ENCODE measurements around the gene ALK. TPM values are rescaled to one million over a fixed set of nuclear protein-coding genes. Genes with fewer than 3 reads are reported as not detected.
A peak's percentile ranks its signal among the peaks of the same experiment; 100 is the strongest.

ALK gene
- total RNA-seq, 1 experiment from 2014 or later = 4.8 TPM

- no peak for DNase-seq (ENCODE audit: low read depth, low spot score)
- in situ Hi-C loops (cut with HindIII; ENCODE audit: low pct_unique_long_range_greater_than_20kb, low sequenced_read_pairs) = no loop called here
Measured at GRCh38 chr2:29782549-29783458, 138.6 kb downstream of the ALK start.

DNA sequence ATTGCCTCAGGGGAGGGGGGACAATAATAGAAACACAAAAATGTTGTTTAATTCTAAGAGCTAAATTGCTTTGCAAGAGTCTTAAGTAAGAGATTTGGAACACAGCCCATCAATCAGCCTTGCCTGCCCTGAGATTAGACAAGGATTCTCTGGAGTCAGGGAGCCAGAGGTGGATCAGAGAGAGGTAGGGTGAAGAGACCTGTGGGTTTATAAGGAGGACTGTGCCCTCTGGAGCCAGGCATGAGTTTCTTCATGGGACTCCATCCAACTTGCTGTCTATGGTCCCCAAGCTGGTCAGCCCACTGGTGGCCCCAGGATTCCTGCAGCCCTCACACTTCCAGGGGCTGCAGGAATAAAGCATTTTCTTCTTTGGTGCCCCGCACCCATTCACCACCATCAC, 139.3 kb downstream of the ALK start:
- in situ Hi-C loops (cut with HindIII; ENCODE audit: low pct_unique_long_range_greater_than_20kb, low sequenced_read_pairs) = no loop called here
- DNase-seq (ENCODE audit: low read depth, low spot score) = no peak

DNA sequence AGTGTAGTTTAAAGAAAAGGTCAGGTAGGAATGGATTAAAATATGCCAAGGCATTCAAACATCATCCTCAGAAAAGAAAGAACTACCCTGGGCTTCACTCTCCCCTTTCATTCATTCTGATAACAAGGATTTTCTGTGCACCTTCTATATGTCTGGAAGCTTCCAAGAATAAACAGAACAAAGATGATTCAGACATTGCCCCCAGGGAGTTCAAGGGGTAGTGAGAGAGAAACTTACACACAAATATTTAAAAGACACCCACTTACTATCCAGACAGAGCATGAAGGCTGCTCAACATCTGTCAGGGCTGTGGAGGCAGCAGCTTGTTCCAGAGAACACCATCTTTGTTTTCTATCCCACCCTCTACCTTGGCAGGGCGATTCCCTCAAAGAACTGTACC, 140.5 kb downstream of the ALK start:
- in situ Hi-C loops (cut with HindIII; ENCODE audit: low pct_unique_long_range_greater_than_20kb, low sequenced_read_pairs) = no loop called here
- DNase-seq (ENCODE audit: low read depth, low spot score) = peak; percentile 27

DNA sequence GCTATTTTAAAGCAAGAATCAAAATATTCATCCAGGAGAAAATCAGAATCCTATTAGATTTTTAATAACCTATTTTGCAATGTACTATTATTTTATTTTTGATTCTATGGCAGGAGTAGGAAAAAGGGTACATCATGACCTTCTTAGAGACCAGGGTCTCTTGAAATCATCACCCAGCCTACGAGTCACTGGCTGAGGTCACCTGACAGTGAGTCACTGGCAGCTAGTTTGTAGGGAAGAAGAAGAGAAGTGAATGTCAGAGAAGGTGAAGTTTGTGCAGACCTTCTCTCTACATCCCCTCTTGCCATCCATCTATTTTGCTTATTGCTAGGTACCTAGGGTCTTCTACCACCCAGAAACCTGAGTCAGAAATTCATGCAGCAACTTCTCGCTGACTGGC, 144.2 kb downstream of the ALK start:
- DNase-seq (ENCODE audit: low read depth, low spot score) = peak; percentile 37
- in situ Hi-C loops (cut with HindIII; ENCODE audit: low pct_unique_long_range_greater_than_20kb, low sequenced_read_pairs) = no loop called here

DNA sequence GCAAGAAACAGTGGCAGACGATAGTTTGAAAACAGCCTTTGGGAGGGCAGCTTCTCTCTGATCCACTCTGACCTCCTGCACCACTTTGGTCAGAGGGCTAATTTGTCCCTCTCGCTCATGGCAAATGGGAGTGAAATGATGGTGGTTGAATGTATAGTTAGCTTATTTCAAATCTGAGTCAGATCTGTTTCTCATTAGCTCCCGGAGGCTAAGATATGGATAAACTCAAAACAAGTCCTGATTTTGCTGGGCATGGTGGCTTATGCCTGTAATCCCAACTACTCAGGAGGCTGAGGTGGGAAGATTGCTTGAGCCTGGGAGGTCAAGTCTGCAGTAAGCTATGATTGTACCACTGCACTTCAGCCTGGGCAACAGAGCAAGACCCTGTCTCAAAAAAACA, 145.0 kb downstream of the ALK start:
- DNase-seq (ENCODE audit: low read depth, low spot score) = no peak
- in situ Hi-C loops (cut with HindIII; ENCODE audit: low pct_unique_long_range_greater_than_20kb, low sequenced_read_pairs) = no loop called here

DNA sequence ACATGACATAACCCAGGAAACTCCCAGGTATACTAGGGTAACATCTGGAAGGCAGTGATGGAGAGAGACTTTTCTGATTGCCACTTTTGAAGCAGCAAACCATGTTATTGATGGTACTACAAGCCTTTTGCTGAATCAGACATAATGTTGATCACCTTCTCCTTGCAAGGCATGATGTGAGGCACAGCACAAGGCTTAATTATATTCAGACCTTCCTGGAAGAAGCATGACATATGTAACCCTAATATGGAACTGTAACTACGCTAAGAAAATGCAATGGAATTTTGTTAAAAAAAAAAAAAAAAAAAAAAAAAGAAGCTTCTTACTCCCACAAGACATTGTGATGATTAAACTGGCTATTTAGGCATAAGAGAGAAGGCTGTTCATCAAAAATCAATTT, 145.4 kb downstream of the ALK start:
- DNase-seq (ENCODE audit: low read depth, low spot score) = no peak
- in situ Hi-C loops (cut with HindIII; ENCODE audit: low pct_unique_long_range_greater_than_20kb, low sequenced_read_pairs) = no loop called here

DNA sequence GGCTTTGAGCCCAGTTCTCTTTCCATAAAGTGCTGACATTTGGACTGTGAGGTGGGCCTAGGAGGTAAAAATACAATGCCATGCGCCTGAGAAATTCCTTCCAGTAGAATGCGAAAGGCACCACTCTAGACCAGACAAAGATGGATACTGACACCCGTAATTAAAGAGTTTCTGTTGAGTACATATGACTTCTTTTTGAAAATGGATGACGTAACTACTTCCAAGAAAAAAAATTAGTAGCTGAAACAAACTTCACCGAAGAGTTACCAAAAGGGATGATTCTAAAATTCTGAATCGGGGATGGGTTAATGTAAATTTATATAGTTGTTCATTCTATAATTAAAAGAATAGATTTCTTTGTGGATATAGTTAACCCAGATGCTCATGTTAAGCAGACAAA, 146.8 kb downstream of the ALK start:
- in situ Hi-C loops (cut with HindIII; ENCODE audit: low pct_unique_long_range_greater_than_20kb, low sequenced_read_pairs) = no loop called here
- DNase-seq (ENCODE audit: low read depth, low spot score) = no peak

DNA sequence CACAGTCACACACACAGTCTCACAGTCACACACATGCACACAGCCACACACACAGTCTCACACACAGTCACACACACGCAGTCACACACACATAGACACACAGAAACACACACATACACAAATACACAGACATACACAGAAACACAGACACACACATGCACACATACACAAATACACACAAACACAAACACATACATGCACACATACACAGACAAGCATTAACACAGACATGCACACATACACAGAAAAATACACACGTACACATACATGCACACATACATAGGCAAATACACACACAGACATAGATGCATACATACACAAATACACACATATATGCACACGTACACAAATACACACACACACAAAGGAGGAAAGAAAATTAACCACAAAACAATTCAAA, 150.5 kb downstream of the ALK start:
- in situ Hi-C loops (cut with HindIII; ENCODE audit: low pct_unique_long_range_greater_than_20kb, low sequenced_read_pairs) = no loop called here
- no peak for DNase-seq (ENCODE audit: low read depth, low spot score)

DNA sequence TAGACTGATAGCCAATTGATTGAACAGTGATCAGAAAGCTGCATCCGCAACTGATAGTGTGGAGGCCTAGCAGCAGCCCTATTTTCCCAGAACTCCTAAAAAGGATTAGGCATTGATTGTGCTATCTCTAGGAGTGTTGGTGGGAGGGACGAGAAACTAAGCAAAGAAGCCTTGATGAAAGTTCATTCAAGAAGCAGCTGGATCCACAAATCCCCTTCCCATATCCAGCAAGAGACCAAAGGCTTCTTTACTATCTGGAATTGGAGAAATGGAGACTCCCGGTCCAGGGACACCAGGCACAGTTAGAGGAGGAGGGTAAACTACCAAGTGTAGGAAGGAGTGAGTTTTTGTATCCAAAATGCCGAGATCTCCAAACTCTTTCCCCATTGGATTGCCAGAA, 151.5 kb downstream of the ALK start:
- DNase-seq (ENCODE audit: low read depth, low spot score) = no peak
- in situ Hi-C loops (cut with HindIII; ENCODE audit: low pct_unique_long_range_greater_than_20kb, low sequenced_read_pairs) = no loop called here

GRCh38 chr2:29767606-29768335, 153.6 kb downstream of the ALK start:
- no peak for DNase-seq (ENCODE audit: low read depth, low spot score)
- in situ Hi-C loops (cut with HindIII; ENCODE audit: low pct_unique_long_range_greater_than_20kb, low sequenced_read_pairs) = no loop called here

- DNase-seq (ENCODE audit: low read depth, low spot score) = no peak
- in situ Hi-C loops (cut with HindIII; ENCODE audit: low pct_unique_long_range_greater_than_20kb, low sequenced_read_pairs) = no loop called here
Measured at GRCh38 chr2:29766191-29766590, 155.2 kb downstream of the ALK start.

- in situ Hi-C loops (cut with HindIII; ENCODE audit: low pct_unique_long_range_greater_than_20kb, low sequenced_read_pairs) = no loop called here
- no peak for DNase-seq (ENCODE audit: low read depth, low spot score)
Measured at GRCh38 chr2:29765721-29766120, 155.7 kb downstream of the ALK start.

GRCh38 chr2:29763371-29763770, 158.0 kb downstream of the ALK start:
- DNase-seq (ENCODE audit: low read depth, low spot score) = no peak
- in situ Hi-C loops (cut with HindIII; ENCODE audit: low pct_unique_long_range_greater_than_20kb, low sequenced_read_pairs) = no loop called here

DNA sequence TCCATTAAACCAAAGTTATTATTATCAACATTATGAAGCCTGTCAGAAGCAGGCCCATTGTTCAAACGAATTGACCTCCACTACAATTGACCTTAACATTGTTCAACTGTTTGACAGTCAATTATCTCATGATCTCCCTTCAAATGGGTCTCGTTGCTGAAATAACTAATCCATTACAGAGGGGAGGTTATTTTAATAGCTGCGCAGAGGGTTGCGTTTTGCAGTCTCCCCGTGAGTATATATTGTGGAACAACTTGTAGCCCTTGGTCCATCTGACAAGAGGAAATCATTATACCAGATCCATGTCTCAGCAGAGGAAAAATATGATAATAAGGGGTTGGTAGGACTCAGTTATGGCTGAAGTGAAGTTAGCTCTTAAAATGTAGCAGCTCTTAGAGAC, 159.1 kb downstream of the ALK start:
- in situ Hi-C loops (cut with HindIII; ENCODE audit: low pct_unique_long_range_greater_than_20kb, low sequenced_read_pairs) = no loop called here
- DNase-seq (ENCODE audit: low read depth, low spot score) = no peak

DNA sequence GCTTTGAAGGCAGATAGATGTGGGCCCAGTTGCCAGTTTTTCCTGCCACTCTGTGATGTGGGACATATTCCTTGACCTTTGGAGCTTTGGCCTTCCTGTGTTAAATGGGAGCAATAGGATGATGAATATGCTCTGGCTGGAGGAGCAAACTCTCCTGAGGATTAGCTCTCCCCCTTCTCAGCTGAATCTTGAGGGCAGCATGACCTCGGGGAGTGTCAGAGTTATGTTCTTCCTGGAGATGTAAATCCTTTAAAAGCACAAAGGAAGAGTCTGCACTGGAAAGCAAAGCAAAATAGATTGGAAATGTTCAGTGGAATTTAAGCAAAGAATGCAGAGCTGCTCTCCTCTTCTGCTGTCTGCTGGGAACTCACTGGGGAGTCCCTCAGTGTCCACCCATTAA, 160.1 kb downstream of the ALK start:
- no peak for DNase-seq (ENCODE audit: low read depth, low spot score)
- in situ Hi-C loops (cut with HindIII; ENCODE audit: low pct_unique_long_range_greater_than_20kb, low sequenced_read_pairs) = no loop called here

GRCh38 chr2:29760008-29760407, 161.4 kb downstream of the ALK start:
- in situ Hi-C loops (cut with HindIII; ENCODE audit: low pct_unique_long_range_greater_than_20kb, low sequenced_read_pairs) = no loop called here
- no peak for DNase-seq (ENCODE audit: low read depth, low spot score)

- DNase-seq (ENCODE audit: low read depth, low spot score) = no peak
- in situ Hi-C loops (cut with HindIII; ENCODE audit: low pct_unique_long_range_greater_than_20kb, low sequenced_read_pairs) = no loop called here
Measured at GRCh38 chr2:29759360-29759759, 162.0 kb downstream of the ALK start.

GRCh38 chr2:29755829-29756228, 165.6 kb downstream of the ALK start:
- in situ Hi-C loops (cut with HindIII; ENCODE audit: low pct_unique_long_range_greater_than_20kb, low sequenced_read_pairs) = no loop called here
- DNase-seq (ENCODE audit: low read depth, low spot score) = no peak

GRCh38 chr2:29755233-29755632, 166.2 kb downstream of the ALK start:
- in situ Hi-C loops (cut with HindIII; ENCODE audit: low pct_unique_long_range_greater_than_20kb, low sequenced_read_pairs) = no loop called here
- DNase-seq (ENCODE audit: low read depth, low spot score) = no peak
